ELF-1 (cell line): ENCODE measurements around the gene SYNGR4.
"Not testable (repeated sequence)": the region's sequence is repeated elsewhere in the genome, so short reads cannot be mapped to it uniquely, and the experiment has no call there.

Experiments
- DNase-seq: peaks from one replicate; pipeline ENCODE4 v3.0.0-alpha.2; 2016; ENCODE audit warnings: low read depth, low spot score

The SYNGR4 gene

DNA sequence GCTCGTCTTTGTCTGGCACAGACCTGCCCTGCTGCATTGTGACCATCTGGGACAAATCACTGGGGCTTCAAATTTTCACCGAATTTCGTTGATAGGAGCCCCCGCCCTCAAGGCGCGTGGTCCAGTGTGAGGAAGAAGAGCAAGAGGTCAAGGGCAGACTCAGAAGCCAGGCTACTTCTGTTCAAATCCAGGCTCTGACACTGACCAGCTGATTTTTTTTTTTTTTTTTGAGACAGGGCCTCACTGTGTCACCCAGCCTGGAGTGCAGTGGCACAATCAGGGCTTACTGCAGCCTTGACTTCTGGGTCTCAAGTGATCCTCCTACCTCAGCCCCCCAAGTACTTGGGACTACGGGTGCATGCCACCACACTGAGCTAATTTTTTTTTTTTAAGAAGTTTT, 7.2 kb downstream of the SYNGR4 start:
- DNase-seq = no peak

- not testable (repeated sequence) for DNase-seq
Measured at GRCh38 chr19:48371771-48372170, 7.6 kb downstream of the SYNGR4 start.

DNA sequence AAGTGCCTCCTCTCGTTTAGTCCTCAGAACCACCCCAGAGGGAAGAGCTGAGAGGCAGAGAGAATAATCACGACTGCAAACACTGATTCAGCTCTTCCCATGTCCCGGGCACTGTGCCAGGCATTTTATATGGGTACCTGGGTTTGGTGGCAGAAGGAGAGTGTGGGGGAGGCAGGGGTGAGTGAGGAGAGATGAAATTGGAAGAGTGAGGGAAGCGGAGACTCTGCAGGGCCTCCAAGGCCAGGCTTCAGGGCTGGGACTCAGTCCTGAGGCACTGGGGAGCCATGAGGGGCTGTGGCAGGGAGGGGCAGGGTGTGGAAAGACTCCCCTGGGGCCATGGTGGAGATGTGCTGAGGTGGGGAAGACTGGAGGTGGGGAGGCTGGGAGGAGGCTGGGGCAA, 8.7 kb downstream of the SYNGR4 start:
- DNase-seq = no peak

GRCh38 chr19:48373567-48373966, 9.4 kb downstream of the SYNGR4 start:
- no peak for DNase-seq

DNA sequence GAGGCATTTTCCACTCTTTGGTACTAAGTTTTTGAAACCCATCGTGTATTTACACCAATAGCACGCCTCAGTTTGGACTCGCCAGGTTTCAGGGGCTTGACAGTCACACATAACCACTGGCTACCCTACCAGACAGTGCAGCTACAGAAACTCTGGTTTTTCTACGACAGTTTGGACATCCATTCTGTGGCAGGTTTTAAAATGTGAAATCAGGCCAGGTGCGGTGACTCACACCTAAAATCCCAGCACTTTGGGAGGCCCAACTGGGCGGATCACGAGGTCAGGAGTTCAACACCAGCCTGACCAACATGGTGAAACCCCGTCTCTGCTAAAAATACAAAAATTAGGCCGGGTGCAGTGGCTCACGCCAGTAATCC, 14.0 kb downstream of the SYNGR4 start:
- no peak for DNase-seq

DNA sequence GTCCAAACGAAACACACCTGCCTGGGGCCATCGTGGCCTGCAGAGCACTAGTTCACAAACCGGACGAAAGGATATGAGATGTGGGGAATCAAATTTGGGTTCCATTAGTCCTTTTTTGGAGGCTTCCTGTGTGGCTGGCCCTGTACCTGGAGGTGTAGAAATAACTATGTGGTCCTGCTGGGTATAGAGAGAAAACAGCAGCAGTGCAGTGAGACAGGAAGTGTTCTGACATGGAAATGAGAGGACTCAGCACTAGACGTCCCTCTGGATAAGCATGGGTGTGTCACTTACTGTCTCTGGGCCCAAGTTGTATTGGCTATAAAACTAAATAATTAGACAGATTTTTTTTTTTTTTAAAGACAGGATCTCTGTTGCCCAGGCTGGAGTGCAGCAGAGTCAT, 14.9 kb downstream of the SYNGR4 start:
- no peak for DNase-seq

- no peak for DNase-seq
Measured at GRCh38 chr19:48381178-48381950, 17.2 kb downstream of the SYNGR4 start.

DNA sequence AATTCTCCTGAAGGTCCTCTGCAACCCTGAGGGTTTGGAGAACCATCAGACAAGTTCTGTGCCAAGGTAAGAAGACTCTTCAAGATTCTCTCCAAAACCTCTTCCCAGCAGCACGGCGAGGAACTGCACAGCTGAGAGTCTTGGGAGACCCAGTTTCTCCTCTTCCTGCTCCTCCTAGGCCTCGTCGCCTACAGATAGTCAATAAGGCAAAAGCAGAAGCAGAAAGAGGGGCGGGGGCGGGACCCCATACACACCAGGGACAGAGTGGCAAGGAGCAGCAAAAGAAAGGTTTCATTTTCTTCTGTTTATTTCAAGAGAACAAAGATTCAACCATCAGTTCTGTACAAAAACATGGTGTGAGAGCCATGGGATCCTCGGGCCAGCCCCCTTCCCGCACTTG, 18.1 kb downstream of the SYNGR4 start:
- no peak for DNase-seq

DNA sequence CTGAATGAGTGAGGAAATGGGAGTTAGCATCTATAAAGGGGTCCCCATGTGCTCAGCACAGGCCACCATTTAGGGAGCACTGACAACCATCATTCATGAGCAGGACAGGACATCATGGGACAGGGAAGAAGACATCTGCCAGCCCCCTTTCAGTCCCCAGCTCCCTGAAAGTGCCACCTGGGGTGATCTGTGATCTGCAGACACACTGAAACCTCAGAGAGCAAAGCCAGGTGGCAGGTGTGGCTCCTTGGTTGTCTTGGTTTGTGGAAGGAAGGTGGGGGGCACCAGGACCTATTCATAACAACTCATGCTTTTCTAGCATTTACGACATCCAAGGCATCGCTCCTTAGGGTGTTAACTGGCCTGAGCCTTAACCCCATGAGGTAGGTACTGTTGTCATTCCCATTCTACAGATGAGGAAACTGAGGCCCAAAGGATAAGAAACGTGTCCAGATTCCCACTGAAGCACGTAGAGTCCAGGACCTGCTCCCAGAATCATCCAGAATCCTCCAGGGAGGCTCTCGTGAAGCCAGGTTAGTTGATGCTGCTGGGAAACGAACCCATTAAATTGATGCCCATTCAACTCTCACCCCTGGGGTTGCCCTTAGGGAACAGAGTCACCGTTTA, 21.4 kb downstream of the SYNGR4 start:
- DNase-seq = no peak

- DNase-seq = no peak
Measured at GRCh38 chr19:48386981-48387380, 22.8 kb downstream of the SYNGR4 start.

DNA sequence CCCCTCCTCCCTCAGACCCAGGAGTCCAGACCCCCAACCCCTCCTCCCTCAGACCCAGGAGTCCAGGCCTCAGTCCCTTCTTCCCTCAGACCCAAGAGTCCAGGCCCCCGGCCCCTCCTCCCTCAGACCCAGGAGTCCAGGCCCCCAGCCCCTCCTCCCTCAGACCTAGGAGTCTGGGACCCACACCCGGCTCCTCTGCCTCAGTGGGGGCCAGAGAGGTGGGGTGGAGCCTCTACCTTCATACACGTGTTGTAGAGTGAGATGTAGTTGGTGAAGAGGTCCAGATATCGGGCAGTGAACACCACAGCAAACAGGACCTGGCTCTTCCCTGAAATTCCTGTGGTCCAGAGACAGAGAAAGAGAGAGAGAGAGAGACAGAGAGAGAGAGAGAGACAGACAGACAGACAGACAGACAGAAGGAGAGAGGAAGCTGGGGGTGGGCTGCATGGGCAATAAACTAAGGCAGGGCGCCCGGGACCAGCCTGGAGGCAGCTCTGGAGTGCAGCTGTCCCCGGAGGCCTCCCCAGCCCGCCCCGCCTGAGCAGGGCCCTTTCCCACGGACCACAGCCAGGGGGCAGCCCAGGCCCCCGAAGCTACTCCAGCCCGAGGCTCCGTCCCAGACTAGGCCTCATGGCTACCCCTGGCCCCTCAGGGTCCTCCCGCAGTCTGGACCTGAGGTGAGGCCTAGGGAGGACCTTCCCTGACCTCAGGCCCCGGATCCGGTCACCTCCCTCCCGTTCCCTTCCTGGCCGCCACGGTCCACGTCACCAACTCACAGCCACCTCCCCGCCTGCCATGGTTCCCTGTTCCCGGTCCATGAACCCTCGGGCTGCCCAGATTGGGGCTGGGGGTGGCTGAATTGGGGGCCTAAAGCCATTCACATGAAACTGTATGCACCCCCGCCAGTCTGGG, 26.3 kb downstream of the SYNGR4 start:
- DNase-seq = peak; percentile 88

DNA sequence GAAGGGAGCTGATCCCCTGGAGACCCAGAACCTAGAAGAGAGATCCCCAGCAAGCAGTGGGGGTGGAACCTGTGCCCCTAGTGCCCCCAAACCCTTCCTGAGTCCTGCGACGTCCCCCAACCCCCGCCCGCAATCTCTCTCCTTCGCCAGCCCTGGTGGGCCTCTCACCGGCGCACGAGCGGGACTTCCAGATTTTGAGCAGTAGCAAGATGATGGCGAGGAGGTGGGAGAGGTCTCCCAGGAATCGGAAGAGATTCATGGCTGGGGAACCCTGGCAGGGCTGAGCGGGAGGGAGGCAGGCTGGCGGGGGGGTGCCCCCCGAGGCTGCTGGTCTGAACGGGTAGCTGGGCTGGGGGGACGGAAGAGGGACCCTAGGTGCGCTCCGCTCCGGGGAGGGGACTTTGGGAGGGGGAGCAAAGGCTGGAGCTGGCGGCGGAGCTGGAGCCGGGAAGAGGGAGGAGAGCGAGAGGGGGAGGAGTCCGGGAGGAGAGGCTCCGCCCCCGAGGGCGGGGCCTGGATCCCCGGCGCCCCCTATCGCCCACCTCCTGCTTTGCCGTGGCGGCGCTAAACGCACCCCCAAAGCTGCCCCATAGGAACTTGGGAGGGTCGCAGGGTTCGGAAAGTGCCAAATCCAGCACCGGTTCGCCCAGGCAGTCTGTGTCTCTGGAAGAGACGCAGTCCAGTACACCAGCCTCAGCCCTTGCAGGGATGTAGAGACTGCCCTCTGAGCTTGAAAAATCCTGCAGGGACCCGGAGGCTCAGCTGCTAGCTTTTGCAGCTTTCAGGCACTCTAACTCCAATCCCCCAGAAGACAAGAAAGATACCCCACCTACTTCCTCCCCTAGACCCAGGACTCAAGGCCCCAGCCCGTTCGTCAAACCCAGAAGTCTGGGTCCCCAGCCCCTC, 27.2 kb downstream of the SYNGR4 start, which contains the start of gene KDELR1:
Gene KDELR1 (minus strand): TSS at position 452 of the 906 bp plus-strand sequence. CDS start 193 bp downstream, at position 259.
- peak; percentile 90 for DNase-seq

GRCh38 chr19:48392006-48392344, 27.8 kb downstream of the SYNGR4 start:
- not testable (repeated sequence) for DNase-seq

- peak; percentile 67 for DNase-seq
Measured at GRCh38 chr19:48392860-48393558, 28.8 kb downstream of the SYNGR4 start.

- peak; percentile 62 for DNase-seq
Measured at GRCh38 chr19:48393559-48394330, 29.6 kb downstream of the SYNGR4 start, which contains the start of gene GRIN2D. Gene GRIN2D (plus strand): TSS chr19:48393668. CDS start chr19:48398393, 4,725 bp downstream.

GRCh38 chr19:48394331-48395169, 30.4 kb downstream of the SYNGR4 start:
- DNase-seq = no peak

DNA sequence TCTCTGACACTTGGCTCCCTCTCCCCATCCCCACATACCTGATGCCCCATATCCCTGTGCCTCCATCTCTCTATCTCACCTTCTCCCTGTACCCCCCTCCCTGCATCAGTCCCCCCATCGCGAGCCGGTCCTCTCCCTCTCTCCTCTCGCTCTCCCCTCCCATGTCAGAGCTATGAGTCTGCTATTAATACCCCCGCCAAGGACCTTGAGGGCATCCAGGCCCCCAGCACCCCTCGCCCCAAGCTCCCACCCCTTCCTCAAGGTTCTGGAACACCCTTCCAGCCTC, 30.9 kb downstream of the SYNGR4 start:
- no peak for DNase-seq

- no peak for DNase-seq
Measured at GRCh38 chr19:48395499-48395898, 31.3 kb downstream of the SYNGR4 start.
